ENCODE results near the gene JAKMIP1. TPM values are rescaled to one million over a fixed set of nuclear protein-coding genes. Genes with fewer than 3 reads are reported as not detected.

Gene JAKMIP1
- total RNA-seq, 1 donor from 2014 or later: 0.05 TPM

DNA sequence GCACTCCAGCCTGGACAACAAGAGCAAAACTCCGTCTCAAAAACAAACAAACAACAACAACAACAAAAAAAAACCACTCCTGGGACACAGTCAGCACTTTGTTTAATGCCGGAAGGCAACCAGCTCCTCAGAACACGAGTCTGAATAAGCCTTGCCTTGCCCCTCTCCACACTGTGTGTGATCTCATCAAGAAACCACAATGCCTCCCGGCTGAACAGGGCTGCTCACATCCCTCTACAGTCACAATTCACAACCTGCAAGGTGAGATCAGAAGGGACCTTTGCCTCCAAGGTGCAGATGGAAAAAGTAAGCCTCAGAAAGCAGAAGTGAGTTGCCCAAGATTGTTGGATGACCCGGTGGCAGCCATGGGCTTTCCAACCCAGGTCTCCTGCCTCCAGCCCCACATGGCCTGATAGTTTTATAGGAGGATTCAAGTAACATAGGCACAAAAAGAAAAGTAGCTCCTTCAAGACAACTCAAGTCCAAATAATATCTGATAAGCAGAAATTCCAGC is 80.8 kb downstream of the JAKMIP1 start:
- no peak for DNase-seq (ENCODE audit: low read depth)

- DNase-seq (ENCODE audit: low read depth): no peak
Observed at GRCh38 chr4:6118201-6118600, 82.1 kb downstream of the JAKMIP1 start.

GRCh38 chr4:6116696-6117285 is 83.6 kb downstream of the JAKMIP1 start:
- no peak for DNase-seq (ENCODE audit: low read depth)

DNA sequence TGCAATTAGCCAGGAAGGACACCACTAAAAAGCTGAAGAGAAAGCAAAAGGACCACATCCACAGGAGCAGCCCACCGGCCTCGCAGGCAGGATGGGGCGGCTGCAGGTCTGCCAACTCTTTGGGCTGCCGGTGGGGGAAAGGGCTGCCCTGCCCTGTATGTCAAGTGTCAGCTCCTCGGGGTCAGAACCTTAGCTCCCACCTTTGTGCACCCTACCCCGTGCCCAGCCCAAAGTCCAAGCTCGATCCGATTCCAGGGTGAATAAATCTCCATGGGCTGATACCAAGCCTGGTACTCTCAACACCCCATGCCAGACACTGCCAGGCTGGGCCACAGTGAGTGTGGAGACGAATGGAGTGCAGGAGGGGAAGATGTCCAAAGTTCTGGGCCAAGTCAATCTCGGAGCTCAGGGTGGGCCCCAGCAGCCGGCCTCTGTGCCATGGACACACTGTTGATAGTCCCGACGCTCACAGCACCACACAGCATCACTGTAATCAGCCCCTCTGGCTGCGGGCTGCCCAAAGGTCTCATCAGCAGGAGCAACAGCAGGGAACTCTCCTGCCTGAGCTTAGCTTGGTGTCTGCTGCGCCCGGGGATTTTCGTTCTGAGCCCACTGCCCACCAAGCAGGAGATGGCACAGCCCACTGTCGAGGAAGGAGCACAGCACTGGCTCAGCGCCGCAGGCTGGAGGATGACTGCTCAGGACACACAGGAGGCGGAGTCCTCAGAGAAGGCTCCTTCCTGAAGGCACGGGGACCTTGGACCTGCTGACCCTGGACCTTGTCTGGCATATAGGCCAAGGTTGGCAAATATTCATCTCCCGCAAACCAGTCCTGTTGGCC is 84.4 kb downstream of the JAKMIP1 start:
- no peak for DNase-seq (ENCODE audit: low read depth)

DNA sequence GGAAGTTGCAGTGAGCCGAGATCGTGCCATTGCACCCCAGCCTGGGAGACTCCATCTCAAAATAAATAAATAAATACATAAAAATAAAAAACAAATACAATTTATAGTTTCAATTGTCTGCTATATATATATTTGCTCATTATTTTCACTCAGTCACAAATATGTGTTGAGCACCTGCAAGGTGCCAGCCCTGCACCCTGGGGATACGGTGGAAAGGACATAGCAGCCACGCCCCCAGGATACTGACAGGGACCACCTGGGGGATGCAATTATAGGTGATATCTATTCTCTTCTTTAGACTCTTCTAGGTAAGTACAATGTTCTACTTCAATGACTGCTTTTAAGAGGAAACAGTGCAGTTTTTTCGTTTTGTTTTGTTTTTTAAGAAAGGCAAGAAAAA is 85.0 kb downstream of the JAKMIP1 start:
- DNase-seq (ENCODE audit: low read depth): no peak

- DNase-seq (ENCODE audit: low read depth): no peak
Observed at GRCh38 chr4:6114601-6115000, 85.7 kb downstream of the JAKMIP1 start.

DNA sequence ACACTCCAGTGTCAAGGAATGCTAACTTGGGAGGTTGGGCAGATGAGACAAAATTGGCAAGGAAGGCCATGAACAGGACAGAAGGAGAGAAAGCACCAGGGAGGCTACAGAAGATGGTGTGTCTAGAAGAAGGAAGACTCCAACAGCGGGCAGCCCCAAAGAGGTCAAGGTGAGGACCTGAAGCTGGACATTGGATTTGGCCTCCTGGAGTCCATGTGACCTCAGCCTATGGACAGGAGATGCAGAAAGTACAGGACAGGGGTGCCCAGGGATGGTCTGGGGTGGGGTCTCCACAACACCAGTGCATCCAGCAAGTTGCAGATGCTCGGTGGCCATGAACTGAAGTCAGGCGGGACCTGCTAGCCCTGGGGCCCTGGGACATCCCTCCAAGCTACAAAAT is 86.2 kb downstream of the JAKMIP1 start:
- no peak for DNase-seq (ENCODE audit: low read depth)

GRCh38 chr4:6113641-6114040 is 86.7 kb downstream of the JAKMIP1 start:
- DNase-seq (ENCODE audit: low read depth): no peak

DNA sequence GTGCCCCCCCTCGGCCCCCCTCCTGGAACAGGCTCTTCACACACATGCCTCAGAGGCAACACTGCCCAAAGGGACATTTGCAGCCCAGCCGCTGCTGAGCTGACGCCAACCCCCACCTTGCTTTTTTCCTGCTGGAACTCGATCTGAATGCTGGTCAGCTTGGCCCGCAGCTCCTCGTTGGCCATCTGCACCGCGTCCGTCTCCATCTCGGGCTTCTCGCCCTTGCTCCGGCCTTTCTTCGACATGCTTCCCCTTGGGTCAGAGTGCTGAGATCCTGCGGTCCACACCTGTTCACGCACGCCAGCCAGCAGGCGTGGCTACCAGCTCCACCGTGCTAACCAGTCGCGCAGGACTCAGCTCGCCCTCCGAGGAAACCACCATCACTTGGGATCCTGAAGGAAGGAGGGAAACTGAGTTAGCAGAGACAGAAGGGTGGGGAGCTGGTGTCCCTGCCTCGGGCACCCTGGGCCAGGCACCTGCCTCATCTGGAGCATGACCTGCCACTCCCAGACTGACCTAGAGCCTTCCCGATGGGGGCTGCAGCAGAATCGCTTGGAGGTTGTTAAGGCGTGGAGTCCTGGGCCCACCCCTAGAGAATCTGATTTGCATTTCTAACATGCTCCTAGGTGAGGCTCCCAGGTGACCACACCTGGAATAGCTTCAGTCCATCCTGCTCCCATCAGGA is 87.6 kb downstream of the JAKMIP1 start:
- no peak for DNase-seq (ENCODE audit: low read depth)

GRCh38 chr4:6111354-6111960 is 88.9 kb downstream of the JAKMIP1 start:
- no peak for DNase-seq (ENCODE audit: low read depth)

DNA sequence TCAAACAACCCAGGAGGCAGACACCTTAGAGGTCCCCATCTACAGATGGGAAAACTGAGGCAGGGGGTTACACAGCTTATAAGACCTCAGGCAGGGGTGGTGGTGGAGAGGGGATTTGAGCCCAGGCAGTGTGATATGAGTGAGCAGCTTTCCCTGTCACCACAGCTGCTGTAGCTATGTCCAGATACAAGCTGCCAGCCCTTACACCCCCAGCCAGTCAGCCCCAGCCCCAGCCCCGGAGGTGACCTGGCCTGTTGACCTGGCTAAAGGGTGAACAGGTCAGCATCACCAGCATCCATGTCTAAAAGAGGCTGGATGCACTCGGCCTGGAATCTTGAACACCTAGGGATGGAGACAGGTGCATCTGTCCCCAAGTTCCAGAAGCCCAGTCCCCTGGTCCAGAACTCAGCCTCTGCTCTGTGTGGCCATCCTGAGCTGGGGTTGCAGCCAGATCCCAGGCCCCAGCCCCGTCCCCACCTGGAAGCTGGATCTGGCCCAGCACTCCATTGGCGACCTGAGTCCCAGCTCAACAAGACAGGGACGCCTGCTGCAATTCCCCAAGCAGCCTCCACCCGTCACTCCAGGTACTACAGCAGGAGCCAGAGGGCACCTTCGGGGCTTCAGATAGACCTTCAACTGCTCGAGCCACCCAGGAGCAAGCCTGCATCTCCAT is 89.5 kb downstream of the JAKMIP1 start:
- no peak for DNase-seq (ENCODE audit: low read depth)

DNA sequence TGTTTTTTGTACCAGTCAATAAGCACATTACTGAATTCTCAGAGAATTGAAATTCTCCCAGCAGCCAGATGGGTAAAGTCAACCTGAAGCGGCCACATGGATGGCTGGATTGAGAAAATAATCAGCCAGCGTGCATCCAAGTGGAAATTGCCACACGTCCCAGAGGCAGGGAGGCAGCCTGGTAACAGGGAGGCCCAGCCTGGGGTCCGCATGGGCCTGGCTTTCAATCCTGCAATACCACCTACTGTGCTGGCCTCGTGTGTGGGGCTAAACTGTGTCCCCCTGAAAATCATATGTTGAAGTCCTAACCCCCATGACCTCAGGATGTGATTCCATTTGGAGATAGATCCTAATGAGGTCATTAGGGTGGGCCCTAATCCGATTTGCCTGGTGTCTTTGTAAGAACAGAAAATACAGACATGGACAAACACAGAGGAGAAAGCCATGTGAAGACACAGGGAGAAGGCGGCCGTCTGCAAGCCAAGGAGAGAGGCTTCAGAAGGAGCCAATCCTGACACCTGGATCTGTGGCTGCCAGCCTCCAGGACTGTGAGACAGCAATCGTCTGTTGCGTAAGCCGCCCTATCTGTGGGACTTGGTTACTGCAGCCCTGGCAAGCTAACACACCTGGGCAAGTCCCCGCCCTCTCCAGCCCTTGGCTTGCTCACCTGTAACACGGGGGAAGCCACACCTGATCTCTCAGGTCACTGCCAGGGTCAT is 90.3 kb downstream of the JAKMIP1 start:
- no peak for DNase-seq (ENCODE audit: low read depth)

- no peak for DNase-seq (ENCODE audit: low read depth)
Observed at GRCh38 chr4:6107886-6108285, 92.5 kb downstream of the JAKMIP1 start.

DNA sequence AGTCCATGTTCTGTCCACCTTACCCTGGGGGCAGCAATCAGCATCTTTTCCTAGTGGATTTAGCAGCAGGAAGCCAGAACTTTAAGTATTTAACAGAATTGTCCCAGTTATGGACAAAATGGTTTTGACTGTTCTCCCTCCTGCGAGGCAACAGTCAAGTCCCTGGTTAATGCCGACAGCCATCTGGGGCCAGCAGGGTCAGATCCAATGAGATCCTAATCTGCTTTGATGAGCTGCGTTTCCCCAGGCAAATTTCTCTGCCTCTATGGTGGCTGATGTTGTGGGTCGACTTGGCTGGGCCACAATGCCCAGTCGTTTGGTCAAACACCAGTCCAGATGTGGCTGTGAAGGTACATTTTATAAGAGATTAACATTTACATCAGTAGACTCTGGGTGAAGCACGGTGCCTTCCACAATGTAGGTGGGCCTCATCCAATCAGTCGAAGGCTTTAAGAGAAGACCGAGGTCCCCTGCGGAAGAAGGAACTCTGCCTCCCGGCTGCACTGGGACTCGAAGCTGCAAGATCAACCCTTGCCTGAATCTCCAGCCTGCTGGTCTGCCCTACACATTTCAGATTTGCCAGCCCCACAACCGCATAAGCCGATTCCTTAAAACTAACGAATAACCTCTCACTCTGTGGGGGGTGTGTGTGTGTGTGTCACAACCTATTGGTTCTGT is 93.1 kb downstream of the JAKMIP1 start:
- DNase-seq (ENCODE audit: low read depth): no peak

GRCh38 chr4:6106156-6106555 is 94.2 kb downstream of the JAKMIP1 start:
- no peak for DNase-seq (ENCODE audit: low read depth)

DNA sequence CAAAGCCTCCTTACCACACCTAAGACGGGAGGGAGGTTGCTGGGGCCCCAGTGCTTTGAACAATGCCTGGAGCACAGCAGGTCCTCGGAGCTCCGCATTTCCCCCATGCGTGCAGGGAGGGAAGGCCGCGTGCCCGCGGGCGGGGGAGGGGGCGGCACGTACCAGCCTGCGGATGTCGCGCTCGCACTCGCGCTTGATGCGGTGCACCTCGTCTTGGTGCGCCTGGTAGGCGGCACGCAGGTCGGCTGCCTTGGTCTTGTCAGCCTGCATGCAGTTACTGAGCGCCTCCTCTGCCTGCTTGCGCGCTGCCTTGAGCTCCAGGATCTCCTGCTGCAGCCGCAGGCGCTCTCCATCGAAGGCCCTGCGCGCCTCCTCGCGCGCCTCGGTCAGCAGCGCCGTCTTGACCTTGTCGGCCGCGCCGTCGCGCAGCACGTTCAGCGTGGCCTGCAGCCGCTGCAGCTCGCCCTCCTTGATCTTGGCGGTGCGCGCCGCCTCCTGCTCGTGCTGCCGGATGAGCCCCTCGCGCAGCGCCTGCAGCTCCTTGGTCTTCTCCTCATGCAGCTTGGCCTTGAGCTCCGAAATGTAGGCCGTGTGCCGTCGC is 94.9 kb downstream of the JAKMIP1 start:
- no peak for DNase-seq (ENCODE audit: low read depth)

DNA sequence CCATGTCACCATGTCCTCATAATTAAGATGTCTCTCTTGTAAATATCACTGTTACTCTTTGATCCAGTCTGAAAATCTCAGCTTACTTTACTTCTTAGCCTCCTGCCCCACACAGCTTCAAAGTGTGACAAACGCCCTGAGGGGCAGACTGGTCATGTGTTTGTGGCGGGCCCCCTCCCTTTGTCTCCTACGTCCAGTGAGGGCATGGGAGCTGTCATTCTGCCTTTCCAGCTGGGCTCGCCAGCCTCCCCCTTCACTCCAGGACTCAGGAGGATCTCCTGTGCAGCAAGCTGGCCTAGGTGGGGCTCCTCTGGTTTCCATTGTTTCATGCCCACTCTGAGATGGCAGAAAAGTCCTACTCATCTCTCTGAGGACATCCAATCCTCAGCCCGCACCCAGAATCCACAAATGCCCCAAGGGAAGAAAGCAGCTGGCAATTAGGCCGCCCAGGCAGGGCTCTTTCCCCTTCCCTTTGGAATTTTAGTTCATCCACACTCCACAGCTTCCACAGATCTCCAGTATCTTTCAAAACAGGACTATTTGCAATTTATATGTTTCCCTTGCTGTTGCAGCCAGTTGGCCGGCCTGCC is 95.7 kb downstream of the JAKMIP1 start:
- DNase-seq (ENCODE audit: low read depth): no peak

DNA sequence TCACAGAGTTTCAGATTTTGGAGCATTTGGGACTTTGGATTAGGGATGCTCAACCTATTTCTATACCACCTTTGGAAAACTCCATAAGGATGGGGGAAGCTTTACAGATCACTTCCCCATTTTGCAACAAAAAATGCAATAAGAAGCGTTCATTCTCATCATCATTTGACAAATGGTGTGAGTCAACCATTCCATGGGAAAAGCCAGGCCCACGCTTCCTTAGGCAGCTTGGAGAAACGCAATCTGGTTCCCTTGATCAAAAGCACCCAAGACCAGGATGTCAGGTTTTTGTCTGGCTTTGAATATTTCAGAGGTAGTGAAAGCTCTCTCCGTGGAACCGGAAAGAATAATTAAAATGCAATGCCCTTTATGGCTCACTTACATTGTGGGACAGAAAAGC is 102.8 kb downstream of the JAKMIP1 start:
- no peak for DNase-seq (ENCODE audit: low read depth)

DNA sequence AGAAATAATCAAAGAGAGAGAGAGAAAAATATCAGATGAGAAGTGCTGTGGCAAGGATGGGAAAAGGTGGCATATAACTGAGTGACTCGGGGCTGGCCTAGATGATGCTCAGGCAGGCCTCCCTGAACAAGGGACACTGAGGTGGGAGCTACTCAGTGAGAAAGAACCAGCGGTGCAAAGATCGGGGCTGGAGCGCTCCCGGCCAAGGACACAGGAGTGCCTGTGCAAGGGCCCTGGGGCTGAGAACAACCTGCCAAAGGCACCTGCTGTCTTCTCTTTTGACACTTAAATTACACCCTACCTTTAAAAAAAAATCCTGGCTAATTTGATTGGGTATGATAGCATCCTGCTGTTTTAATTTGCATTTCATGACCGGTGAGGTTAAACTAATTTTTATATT is 104.5 kb downstream of the JAKMIP1 start:
- no peak for DNase-seq (ENCODE audit: low read depth)

Measured in renal cortical epithelial cell (primary cell).